GM19324 (cell line): ENCODE measurements around the gene GLB1L3.
"Not testable (repeated sequence)": the region's sequence is repeated elsewhere in the genome, so short reads cannot be mapped to it uniquely, and the experiment has no call there.

ENCODE experiments used
- ATAC-seq: cut with Tn5 transposase; IDR thresholded peaks from one replicate; pipeline ENCODE4 v1.9.1; 2021; ENCODE audit warnings: mild to moderate bottlenecking, moderate library complexity; ENCODE audit not compliant: unreplicated experiment, low FRiP score

Gene GLB1L3

DNA sequence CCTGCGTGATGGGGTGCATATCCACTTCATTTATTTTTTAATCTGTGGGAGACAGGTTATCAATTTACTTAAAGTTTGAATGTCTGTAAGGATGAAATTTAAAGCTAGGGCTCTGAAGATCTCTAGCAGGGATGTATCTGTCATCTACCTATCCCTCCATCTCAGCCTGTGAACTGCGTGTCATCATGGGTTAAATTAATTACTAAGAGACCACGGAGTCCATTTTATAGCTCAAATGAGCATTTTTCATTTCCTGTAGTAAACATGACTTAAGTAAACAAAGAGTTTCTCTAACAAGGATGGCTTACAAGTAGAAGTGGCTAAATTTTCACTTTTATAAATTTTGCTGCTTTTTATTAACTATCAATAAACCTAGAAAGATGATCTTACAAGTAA is 2.9 kb upstream of the GLB1L3 start:
- no peak for ATAC-seq

DNA sequence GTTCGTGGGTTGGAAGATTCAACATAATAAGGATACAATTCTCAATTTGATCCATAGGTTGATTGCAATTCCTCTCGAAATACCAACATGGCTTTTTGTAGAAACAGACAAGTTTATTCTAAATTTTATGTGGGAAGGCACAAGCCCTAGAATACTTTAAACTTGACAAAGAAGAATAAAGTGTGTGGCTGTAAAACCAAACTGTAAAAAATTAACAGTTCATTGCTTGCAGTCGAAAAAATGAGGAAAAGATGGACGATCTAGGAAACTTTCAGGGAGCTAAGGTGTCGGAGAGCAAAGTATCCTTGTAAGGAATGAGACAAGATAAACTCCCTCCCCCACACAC is 1.0 kb upstream of the GLB1L3 start:
- no peak for ATAC-seq

DNA sequence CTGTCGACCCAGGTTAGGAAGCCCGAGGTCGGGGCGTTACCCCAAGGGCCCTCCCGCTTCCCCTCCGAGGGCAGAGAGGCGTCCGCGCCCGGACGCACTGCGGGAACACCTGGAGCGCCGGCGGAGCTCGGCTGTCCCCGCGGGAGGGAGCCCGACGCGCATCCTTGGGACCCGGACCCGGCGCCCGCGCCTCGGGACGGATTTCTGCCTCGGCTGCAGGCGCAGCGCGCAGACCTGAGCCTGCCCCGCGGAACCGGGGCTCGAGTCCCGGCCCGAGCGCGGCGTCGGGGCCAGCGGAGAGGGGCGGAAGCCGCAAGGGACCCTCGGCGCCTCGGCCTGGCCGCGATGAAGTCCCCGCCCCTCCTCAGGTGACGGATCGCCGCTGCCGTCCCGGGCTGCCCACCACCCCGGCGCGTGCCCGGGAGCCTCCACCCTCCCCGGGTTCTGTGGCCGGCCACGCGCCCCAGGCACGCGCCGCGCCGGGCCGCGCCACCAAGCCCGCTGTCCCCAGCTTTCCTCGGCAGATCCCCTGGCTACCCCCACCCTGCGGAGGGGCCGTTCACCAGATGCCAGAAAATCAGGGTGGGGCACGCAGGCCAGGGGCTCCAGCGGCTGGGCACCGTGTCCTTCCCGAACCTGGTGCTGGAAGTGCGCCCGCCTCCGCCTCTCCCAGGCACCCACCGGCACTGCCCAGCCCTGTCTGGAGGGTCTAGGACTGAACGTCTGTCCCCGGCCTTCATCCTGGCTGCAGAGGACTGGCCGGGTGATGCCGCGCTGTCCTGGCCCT is 410 bp downstream of the GLB1L3 start:
- ATAC-seq: no peak

DNA sequence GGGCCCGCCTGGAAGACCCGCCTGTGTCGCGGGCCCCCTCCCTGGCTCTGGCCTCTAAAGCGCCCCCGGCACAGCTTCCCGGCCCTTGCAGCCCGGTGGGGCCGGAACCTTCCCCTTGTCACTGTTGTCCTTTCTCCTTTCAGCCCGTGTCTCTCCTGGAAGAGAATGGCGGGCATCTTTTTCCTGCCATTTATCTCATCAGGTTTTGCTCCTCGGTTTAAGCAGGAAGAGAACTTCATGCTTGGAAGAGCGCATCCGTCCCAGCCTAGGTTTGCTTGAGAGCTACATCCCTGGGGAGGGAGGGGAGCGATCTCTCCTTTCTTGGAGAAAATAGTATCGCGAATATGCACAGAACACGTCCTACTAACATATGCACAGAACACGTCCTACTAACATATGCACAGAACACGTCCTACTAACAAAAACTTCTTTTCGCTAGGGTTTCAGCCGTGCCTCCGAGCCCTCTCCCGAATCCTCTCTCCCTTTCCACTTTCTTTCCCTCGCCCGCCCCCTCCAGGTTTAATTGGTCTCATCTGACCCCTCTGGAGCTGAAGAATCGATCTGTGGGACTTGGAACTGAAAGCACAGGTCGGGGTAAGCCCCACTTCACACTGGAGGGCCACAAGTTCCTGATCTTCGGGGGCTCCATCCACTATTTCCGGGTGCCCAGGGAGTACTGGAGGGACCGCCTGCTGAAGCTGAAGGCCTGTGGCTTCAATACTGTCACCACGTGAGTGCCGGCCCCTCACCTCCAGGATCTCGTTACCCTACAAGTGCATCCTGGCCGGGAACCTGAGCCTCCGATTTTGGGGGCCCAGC is 1.2 kb downstream of the GLB1L3 start:
- ATAC-seq: no peak

DNA sequence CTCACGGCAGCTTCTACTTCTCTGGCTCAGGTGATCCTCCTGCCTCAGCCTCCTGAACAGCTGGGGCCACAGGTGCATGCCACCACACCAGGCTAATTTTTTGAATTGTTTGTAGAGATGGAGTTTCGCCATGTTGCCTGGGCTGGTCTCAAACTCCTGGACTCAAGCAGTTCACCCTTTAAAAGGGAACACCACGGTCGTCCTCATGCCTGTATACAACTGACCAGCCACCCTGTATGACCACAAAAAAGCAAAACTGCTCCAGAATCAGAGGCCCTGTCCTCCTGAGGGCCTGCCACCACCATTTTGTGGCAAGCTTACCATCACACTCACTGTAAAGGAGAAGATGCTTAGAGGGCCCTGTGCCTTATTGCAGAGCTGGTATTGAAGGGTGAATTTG is 2.2 kb downstream of the GLB1L3 start:
- no peak for ATAC-seq

DNA sequence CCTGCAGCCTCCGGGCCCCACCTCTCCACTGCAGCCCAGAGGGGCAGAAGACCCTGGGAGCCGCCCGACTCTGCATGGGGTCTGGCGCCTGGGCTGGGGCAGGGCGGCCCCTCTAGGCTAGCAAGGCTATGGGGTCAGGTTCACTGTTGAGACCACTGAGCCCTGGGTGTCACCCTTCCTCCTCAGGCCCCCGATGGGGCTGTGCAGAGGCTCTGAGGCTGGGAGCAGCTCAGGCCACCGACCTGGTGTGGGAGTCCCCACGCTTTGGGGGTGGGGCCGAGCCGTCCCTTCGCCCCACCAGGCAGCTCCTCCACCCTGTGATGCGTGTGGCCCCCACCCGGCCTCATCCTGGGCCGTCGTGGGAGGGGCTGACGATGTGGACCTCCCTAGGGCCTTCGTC is 5.5 kb downstream of the GLB1L3 start:
- ATAC-seq: not testable (repeated sequence)

DNA sequence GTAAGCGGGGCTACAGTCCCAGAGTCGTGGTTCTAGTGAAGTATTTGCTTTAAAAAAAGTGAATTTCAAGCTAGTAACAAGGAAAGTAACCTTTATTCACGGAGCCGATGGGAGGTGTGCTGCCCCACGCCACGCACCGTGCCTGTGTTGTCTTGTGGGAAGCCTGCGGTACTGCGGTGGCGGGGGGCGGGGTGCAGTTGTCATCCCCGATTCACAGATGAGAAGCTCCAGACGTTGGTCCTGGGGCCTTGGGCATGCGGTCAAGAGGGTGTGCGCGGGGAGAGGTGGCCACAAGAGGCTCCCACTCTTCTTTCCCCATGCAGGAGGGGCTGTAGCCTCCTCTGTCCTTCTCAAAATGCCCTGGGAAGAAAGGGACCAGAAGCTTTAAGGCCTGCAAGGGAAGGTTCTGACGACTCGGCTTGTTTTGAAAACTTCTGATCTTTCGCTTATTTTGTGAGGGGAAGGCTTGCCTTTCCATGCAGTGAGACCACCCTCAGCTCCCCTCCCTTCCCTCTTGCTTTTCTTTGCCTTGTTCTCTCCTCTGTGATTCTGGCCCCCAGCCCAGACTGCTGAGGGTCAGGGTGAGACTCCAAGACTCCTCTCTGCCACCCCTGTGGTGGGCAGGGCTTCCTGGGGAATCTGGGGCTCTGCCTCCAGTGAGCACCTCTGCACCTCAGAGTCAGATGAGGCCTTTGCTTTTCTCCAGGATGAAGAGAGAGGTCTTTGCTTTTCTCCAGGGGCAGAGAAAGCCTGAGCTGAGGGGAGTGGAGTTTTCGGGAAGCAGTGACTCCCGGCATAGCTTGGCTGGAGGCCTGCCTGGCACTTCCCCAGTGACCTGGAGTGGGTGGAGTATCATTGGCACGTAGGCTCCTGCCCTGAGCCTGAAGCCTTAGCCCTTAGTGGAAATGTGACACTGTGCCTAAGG is 6.2 kb downstream of the GLB1L3 start:
- ATAC-seq: no peak

DNA sequence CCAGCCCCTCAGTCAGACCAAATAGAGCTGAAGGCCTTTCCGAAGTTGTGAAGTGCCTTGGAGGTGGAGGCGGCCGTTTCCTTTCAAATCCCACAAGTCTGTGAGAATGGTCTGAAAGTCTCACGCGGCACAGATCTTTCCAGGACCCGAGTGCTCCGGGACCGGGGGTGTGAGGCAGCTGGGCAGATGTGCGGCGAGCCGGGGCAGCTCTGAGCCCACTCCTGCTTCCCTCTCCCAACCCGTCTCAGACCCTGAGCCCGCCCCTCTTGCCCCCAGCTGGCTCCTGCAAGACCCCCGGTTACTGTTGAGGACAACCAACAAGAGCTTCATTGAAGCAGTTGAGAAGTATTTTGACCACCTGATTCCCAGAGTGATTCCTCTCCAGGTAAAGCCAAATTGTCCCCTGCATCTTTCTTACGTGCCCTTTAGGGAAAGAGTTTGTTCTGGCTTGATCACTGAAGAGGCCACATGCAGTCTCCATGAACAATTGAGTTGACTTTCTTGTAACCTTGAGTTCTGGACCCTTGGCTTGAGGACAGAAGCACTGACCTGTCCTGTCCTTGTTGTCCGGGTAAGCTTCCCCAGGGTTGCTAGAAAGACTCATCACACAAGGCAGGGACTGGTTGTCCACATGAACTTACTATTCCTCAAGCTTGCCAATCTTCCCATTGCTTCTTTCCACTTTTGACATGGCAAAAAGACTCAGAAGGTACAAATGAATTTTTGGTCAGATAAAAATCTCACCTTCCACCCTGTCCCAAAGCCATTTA is 7.5 kb downstream of the GLB1L3 start:
- no peak for ATAC-seq

DNA sequence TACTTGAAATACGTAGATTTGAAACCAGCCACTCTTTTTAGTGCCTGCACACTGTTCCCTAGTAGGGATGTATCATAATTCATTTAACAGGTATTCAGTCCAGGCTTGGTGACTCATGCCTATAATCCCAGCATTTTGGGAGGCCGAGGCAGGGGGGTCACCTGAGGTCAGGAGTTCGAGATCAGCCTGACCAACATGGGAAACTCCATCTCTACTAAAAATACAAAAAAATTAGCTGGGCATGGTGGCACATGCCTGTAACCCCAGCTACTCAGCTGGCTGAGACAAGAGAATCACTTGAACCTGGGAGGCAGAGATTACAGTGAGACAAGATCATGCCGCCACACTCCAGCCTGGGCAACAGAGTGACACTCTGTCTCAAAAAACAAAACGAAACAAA is 8.2 kb downstream of the GLB1L3 start:
- not testable (repeated sequence) for ATAC-seq

DNA sequence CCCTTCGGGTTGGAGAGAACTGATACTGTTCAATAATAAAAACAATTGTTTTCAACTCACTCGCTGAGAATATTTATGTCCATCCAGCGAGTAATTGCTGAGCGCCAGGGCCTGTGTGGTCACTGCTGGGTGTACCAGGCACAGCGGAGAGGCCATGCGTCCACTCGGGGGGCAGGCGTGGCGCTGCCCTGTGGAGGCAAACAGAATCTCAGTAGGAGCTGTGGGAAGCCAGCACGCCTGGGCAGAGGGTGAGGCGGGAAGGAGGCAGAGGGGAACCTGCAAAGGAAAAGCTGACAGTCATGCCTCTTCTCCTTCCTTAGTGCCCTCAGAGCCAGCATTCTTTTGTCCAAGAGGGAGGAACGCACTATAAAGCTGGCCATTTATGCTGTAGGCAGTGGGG is 11.4 kb downstream of the GLB1L3 start:
- no peak for ATAC-seq

DNA sequence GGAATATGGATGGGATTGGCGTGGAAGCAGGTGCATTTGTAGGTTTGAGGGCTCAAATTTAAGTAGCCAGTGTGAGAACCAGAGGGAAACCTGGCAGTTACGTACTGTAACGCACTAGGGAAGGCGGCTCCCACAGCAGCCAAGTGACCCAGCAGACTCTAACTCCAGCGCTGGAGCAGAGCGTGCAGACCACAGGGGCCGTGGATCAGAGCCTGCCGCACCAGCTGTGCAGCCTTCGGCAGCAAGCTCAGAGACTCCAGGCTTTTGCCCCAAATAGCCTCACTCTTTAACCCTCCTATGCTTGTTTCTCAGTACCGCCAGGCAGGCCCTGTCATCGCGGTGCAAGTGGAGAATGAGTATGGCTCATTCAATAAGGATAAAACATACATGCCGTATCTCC is 12.3 kb downstream of the GLB1L3 start:
- no peak for ATAC-seq

DNA sequence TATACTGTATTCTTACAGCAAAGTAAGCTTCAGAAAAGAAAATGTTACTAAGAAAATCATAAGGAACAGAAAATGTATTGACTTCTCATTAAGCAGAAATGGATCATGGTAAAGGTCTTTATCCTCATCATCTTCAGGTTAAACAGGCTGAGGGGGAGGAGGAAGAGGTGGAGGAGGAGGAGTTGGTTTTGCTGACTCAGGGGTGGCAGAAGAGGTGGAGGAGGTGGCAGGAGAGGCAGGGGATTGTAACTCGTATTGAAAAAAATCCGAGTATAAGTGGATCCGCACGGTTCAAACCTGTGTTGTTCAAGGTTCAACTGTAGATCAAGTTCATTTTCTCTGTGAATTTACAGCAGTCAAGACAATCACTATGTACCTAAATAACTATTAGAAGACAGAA is 13.0 kb downstream of the GLB1L3 start:
- no peak for ATAC-seq

DNA sequence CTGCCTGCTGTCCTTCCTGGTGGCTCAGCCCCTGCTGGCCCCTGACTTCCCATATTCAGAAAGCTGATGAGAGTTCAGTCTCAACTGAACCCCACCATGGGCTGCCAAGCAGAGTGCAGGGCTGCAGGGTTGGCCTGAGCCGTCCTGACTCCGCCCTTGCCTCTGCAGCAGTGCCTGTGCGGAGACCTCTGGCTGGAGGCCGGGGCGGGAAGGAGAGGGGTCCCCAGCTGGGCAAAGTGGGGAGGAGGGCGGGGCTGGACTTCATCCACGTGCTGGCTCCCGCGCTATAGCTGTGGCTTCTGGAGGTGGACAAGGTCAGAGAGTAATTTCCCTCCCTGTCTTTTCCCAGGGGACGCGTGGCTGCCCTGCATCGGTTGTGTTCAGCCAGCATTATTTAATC is 13.6 kb downstream of the GLB1L3 start:
- no peak for ATAC-seq

DNA sequence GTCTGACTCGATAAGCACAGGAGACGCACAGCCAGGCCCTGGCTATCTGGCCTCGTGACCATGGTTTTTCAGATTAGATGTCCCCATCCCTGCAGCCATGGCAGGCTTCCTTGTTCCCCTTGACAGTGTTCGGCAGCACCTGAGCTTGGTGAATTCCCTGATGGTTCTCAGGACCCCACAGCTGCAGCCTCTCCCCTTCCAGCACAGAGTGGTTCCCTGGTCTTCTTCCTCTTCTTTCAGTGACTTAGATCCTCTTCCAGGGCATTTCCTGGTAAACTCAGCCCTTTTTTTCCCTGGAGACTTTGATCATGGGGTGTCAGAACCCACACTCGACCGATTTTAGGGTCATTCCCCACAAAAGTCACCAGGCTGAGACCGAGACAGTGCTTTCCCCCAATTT is 14.5 kb downstream of the GLB1L3 start:
- ATAC-seq: no peak

DNA sequence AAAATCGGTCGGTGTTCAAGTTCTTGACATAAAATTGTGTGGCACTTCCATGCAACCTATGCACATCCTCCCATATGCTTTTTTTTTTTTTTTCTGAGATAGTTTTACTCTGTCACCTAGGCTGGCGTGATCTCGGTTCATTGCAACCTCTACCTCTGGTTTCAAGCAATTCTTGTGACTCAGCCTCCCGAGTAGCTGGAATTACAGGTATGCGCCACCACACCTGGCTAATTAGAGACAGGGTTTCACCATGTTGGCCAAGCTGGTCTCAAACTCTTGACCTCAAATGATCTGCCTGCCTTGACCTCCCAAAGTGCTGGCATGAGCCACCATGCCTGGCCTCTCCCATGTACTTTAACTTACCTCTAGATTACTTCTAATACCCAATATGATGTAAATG is 15.0 kb downstream of the GLB1L3 start:
- ATAC-seq: no peak

DNA sequence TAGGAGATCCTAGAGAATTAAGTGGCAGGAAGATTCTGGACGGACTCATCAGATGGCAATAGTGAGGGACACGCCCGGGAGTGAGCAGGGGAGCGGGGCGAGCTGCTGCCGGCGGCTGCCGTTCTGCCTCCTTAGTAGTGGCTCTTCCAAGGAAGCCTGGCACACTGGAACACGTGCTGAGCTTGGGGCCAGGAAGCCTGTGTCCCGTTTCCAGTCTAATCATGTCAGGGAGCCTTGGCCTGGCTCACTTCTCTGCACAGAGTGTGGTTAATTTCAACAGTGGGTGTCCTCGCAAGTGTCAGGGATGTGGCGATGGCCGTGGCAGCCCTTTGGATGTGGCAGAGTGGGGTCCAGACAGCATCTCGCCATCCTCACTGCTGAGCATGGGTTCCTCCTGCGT is 16.5 kb downstream of the GLB1L3 start:
- no peak for ATAC-seq

DNA sequence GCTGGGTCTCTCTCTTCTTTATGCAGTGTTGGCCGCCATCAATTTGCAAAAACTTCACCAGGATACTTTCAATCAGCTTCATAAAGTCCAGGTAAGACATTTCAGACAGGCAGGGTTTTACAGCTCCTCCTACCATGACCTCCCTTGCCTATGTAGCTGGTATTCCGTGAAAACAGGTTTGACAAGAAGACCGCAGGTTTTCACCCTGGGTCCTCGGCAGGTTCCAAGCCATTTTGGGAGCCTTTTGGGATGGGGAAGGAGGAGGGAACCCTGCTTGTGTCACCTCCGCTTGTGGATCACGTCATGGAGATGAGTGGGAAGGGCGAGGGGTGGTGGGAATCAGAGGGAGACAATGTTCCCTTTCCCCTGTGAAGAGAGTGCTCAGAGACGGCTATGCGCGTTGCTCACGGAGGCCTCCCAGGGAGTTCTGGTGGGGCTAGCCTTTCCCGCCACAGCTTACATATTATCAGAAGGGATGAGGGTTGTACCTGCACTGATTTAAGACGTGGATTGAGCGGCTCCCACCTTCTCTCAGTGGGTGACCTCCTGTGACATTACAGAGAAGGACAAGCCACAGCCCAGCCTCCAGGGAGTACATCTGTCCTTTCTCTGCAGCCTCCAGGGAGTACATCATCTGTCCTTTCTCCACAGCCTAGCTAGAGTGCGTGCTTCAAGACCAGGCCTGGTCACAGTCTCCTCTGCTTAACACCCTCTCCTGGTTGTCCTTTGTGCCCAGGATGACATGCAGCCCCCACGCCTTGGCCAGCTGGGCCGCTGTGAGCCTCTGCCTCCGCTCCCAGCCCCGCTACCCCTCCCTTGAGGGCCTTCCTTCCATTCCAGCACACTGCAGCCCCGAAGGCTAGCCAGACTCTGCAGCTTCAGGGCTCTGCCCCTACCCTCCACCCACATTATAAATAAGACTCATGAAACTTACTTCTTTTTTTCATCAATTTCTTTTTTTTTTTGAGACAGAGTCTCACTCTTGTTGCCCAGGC is 17.2 kb downstream of the GLB1L3 start:
- ATAC-seq: no peak

DNA sequence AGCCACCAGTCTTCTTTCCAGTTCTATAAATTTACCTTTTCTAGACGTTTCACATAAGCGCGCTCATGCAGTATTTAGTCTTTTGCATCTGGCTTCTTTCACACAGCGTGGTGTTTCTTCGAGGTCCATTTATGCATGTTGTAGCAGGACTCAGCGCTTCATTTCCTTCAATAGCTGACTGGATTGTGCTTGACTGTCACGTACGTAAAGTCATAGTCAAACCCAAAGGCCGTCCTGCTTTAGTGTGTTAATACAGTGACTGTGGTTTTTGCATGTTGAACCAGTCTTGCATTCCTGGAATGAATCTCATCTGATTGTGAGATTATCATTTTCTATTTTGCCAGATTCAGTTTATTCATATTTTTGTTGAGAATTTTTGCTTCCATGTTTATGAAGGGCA is 18.5 kb downstream of the GLB1L3 start:
- ATAC-seq: no peak

DNA sequence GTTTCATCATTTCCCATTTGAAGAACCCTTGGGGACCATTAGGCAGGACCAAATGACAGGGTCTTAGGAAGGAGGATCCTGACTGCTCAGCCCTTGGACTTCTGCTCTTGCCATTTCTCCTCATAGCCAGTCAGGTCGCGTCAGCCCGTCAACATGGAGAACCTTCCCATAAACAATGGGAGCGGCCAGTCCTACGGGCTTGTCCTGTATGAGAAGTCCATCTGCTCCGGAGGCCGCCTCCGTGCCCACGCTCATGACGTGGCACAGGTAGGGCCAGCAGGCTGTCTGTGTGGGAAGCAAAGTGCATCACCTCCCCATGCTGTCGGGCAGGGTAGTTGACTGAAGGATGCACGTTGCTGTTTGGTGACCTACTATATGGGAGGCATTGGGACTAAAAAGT is 36.0 kb downstream of the GLB1L3 start:
- no peak for ATAC-seq
